ENCODE measurements around the gene ARHGAP31.

GRCh38 chr3:119437691-119438258 is 143.6 kb downstream of the ARHGAP31 start:
- TF ChIP-seq CTCF (IDR thresholded peaks at IDR 0.05; ENCODE audit: low read depth, low read length) (no peak), POLR2A (IDR thresholded peaks at IDR 0.05; ENCODE audit: extremely low read depth, insufficient read length) (no peak), MAX (IDR thresholded peaks at IDR 0.05; ENCODE audit: low read depth, low read length) (no peak), MYC (IDR thresholded peaks at IDR 0.05; ENCODE audit: low read depth, low read length) (no peak)
